NCI-H2227 treated with DMSO at 0.1 percent for 48 hours (cell line): ENCODE measurements around the gene ENKD1.

Experiments
- DNase-seq: peaks from one replicate; lab custom pipeline; 2025; lab: John Stamatoyannopoulos, UW

ENKD1 gene

DNA sequence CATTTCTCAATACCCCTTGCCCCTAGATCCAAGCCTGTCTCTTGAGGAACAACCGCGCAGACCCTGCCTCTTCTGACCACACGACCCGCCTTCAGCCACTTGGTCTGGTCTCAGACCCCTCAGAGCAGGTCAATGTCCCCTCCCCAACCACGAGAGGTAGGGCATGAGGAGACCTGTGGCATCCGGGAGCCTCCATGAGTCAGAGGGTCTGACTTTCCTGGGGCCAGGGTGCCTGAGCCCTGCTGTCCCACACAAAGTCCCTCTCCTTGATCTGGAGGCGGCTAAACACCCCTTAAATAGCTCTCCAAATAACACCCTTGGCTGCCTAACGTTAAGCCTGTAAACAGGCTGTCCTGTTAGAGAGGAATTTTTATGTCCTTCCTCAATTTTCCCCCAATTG, 16.5 kb downstream of the ENKD1 start:
- no peak for DNase-seq

DNA sequence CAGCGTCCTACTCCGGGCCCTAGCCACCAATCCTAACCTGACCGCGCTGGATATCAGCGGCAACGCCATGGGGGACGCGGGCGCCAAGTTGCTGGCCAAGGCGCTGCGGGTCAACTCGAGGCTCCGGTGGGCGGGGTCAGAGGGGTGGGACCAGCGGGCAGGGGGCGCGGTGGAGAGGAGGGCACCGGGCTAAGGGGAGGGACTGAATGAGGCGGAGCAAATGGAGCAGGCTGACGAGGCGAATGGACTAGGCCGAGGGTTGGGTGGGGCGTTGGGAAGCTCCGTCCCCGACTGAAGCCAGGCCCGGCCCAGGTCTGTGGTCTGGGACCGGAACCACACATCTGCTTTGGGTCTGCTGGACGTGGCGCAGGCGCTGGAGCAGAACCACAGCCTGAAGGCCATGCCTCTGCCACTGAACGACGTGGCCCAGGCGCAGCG, 17.0 kb downstream of the ENKD1 start:
- DNase-seq: no peak

- no peak for DNase-seq
Observed at GRCh38 chr16:67648764-67649407, 17.7 kb downstream of the ENKD1 start.

DNA sequence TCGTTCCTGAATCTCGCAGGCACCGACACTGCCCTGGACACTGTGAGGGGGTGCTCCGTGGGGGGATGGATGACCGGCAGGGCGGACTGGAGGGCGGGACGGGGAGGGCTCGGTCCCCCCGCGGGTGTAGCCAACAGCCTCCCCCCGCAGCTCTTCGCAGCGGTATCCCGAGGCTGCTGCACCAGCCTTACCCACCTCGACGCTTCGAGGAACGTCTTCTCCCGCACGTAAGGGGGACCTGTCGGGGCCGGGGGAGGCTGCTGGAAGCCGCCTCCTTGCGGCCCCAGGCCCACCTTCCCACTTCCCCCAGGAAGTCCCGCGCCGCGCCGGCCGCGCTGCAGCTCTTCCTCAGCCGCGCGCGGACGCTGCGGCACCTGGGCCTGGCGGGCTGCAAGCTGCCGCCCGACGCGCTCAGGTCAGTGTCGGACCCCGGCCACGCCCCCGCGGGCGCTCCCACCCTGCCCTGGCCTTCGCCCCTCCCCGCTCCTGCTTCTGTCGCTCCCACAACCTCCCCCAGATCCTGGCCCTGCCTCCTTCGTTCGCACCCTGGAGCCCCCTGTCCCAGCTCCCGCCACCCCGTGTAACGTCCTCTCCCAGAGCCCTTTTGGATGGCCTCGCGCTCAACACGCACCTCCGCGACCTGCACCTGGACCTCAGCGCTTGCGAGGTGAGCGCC, 18.3 kb downstream of the ENKD1 start:
- DNase-seq: no peak

DNA sequence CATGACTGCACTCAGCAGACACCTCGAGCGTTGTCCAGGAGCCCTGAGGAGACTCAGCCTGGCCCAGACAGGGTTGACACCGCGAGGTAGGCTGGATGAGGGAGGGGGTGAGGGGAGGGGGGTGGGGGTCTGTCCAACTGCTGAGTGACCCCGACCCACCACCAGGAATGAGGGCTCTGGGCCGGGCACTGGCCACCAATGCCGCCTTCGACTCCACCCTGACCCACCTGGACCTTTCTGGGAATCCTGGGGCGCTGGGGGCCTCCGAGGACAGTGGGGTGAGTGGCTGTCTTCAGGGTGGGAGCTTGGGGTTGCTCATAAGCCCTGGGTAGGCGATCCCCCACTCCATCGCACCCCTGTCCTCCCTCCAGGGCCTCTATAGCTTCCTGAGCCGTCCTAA, 18.9 kb downstream of the ENKD1 start:
- DNase-seq: no peak

GRCh38 chr16:67647111-67647651, 19.4 kb downstream of the ENKD1 start:
- DNase-seq: no peak

DNA sequence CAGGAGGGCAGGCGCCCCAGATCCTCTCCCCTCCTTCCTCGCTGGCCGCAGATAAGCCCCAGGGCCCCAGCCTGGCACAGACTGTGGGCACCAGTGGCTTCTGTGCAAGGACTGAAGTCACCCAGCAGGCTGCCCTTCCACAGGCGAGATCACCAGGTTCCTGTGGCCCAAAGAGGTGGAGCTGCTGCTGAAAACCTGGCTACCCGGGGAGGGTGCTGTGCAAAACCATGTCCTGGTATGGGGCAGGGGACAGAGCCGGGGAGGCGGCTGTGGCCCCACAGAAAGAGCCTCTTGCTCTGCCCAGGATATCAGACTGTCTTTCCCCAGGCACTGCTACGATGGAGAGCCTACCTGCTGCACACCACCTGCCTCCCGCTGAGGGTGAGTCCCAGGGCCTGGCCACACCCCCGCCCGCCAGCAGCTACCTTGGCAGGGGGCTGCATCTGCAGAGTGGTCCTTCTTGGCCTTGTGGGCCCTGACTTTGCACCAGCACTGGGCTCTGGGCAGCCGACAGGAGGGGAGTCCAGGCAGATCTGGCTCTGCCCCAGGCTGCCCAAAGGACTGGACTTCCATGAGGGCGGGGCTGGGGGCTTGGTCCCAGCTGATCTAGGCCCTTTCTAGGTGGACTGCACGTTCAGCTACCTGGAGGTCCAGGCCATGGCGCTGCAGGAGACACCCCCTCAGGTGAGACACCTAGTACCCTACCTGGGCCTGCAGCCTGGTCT, 21.0 kb downstream of the ENKD1 start:
- no peak for DNase-seq

GRCh38 chr16:67644038-67644437, 22.5 kb downstream of the ENKD1 start:
- DNase-seq: no peak

GRCh38 chr16:67641779-67642708, 24.5 kb downstream of the ENKD1 start:
- no peak for DNase-seq

GRCh38 chr16:67637625-67638024, 28.9 kb downstream of the ENKD1 start:
- no peak for DNase-seq

DNA sequence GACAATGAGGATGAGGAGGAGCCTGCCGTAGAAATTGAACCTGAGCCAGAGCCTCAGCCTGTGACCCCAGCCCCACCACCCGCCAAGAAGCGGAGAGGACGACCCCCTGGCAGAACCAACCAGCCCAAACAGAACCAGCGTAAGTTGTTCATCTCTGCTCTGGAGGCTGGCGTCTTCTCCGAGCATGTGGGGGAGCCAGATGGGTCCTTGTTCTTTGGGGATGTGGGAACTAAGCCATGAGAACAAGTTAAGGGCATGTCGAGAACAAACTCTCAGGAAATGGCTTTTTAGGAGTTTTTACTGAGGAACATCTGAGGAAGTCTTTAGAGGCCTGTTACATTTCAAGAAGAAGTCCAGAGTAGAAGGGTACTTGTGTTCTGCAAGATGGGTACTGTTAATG, 29.8 kb downstream of the ENKD1 start:
- no peak for DNase-seq

DNA sequence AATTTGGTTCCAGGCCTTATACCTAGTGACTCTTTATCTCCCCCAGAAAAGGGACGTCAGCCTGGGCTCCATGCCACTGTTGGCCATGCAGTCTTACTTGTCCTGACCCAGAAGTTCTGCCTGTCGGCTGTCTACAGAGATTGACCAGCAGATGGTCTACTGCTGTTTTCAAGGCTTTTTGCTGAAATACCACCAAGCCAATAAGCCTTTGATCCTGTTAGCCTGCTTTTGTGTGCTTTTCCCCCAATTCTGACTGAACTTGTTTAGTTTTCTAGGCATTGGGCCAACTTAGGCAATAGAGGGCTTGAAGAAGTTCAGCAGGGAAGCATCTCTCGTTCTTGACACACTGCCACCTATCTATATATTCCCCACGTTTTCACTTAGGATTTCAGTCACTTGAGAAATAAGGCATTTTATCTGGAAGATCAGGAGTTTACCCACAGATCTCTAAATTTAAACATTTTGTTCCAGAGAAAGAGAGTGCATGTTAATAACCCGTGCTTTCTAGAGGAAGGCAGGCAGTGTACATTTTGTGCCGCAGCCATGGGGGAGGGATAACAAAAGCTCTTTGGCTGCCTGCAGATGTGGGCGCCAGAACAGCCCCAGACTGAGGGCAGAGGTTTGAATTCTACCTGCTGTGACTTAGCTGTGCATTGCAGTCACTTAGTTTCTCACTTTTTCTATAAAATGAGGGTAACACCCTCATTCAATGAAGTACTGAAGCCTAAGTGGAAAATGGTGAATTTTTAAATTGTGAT, 34.0 kb downstream of the ENKD1 start:
- DNase-seq: no peak

DNA sequence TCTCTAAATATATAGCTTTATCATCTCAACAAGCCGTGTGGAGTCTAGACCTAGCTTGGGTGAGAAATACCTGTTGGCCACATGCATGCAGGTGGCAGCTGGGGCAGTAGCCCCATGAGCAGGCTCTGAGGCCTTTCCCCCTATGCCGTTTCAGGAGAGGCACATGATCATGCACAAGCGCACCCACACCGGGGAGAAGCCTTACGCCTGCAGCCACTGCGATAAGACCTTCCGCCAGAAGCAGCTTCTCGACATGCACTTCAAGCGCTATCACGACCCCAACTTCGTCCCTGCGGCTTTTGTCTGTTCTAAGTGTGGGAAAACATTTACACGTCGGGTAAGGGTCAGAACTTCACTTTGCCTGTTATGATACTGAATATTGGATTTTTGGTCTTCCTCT, 38.3 kb downstream of the ENKD1 start:
- DNase-seq: no peak

GRCh38 chr16:67613808-67614207, 52.7 kb downstream of the ENKD1 start:
- DNase-seq: no peak
